H9 (cell line): ENCODE results near the gene FAM217A. TPM values are rescaled to one million over a fixed set of nuclear protein-coding genes. Genes with fewer than 3 reads are reported as not detected.
A peak's percentile ranks its signal among the peaks of the same experiment; 100 is the strongest.

Source experiments
- DNase-seq: peaks from one replicate; pipeline ENCODE4 v3.0.0-alpha.2; 2017
- H2AFZ ChIP-seq: one replicate; pipeline ENCODE4 v1.6.1; 2013; ENCODE audit warnings: mild to moderate bottlenecking, low read length, control low read depth, moderate library complexity
- H2AK5ac ChIP-seq: 2 replicates; pipeline ENCODE4 v1.6.1; 2013; ENCODE audit warnings: low read length, control low read depth, mixed read lengths; ENCODE audit not compliant: insufficient read length
- H2BK120ac ChIP-seq: one replicate; pipeline ENCODE4 v1.6.1; 2013; ENCODE audit warnings: low read depth, mild to moderate bottlenecking, low read length, control low read depth, inconsistent platforms; ENCODE audit not compliant: poor library complexity, severe bottlenecking
- H2BK12ac ChIP-seq: 2 replicates; pipeline ENCODE4 v1.6.1; 2013; ENCODE audit warnings: low read length, control low read depth, mixed read lengths, low read depth; ENCODE audit not compliant: insufficient read length
- H2BK15ac ChIP-seq: 2 replicates; pipeline ENCODE4 v1.6.1; 2013; ENCODE audit warnings: low read depth, low read length, control low read depth
- H2BK20ac ChIP-seq: one replicate; pipeline ENCODE4 v1.6.1; 2013; ENCODE audit warnings: low read depth, mild to moderate bottlenecking, low read length, control low read depth, inconsistent platforms; ENCODE audit not compliant: poor library complexity, severe bottlenecking
- H2BK5ac ChIP-seq: 2 replicates; pipeline ENCODE4 v1.6.1; 2013; ENCODE audit warnings: low read length, control low read depth, mixed read lengths; ENCODE audit not compliant: insufficient read length
- H3K14ac ChIP-seq: 2 replicates; pipeline ENCODE4 v1.6.1; 2013; ENCODE audit warnings: low read length, control low read depth; ENCODE audit not compliant: insufficient read depth
- H3K18ac ChIP-seq: 2 replicates; pipeline ENCODE4 v1.6.1; 2013; ENCODE audit warnings: low read depth, mild to moderate bottlenecking, mixed read lengths, low read length, control low read depth; ENCODE audit not compliant: insufficient read length
- H3K23ac ChIP-seq: 2 replicates; pipeline ENCODE4 v1.6.1; 2013; ENCODE audit warnings: low read length, control low read depth, mixed read lengths, low read depth; ENCODE audit not compliant: insufficient read length
- H3K23me2 ChIP-seq: 2 replicates; pipeline ENCODE4 v1.6.1; 2013; ENCODE audit warnings: low read depth, mild to moderate bottlenecking, mixed read lengths, low read length, control low read depth; ENCODE audit not compliant: insufficient read length, poor library complexity, severe bottlenecking
- H3K27ac ChIP-seq: 2 replicates; pipeline ENCODE4 v1.5.1; 2013; ENCODE audit warnings: low read length, control low read depth, mixed read lengths, low read depth; ENCODE audit not compliant: insufficient read length
- H3K27me3 ChIP-seq: 2 replicates; pipeline ENCODE4 v1.6.1; 2013; ENCODE audit warnings: low read length, control low read depth, inconsistent platforms; ENCODE audit not compliant: insufficient read depth
- H3K4ac ChIP-seq: 2 replicates; pipeline ENCODE4 v1.6.1; 2013; ENCODE audit warnings: low read depth, mild to moderate bottlenecking, control low read depth, inconsistent platforms, low read length, moderate library complexity
- H3K4me1 ChIP-seq: 2 replicates; pipeline ENCODE4 v1.6.1; 2013; ENCODE audit warnings: low read length, control low read depth, inconsistent platforms; ENCODE audit not compliant: insufficient read depth
- H3K4me2 ChIP-seq: 2 replicates; pipeline ENCODE4 v1.6.1; 2013; ENCODE audit warnings: low read length, control low read depth, mixed read lengths; ENCODE audit not compliant: insufficient read length, insufficient read depth
- H3K56ac ChIP-seq: 2 replicates; pipeline ENCODE4 v1.6.1; 2013; ENCODE audit warnings: low read depth, mild to moderate bottlenecking, mixed read lengths, low read length, control low read depth; ENCODE audit not compliant: insufficient read length
- H3K79me1 ChIP-seq: 2 replicates; pipeline ENCODE4 v1.6.1; 2013; ENCODE audit warnings: low read depth, mild to moderate bottlenecking, moderate library complexity, low read length, control low read depth, inconsistent platforms; ENCODE audit not compliant: insufficient read depth, poor library complexity, severe bottlenecking
- H3K79me2 ChIP-seq: 2 replicates; pipeline ENCODE4 v1.6.1; 2013; ENCODE audit warnings: low read length, control low read depth, inconsistent platforms; ENCODE audit not compliant: insufficient read depth
- H3K9ac ChIP-seq: 2 replicates; pipeline ENCODE4 v1.6.1; 2013; ENCODE audit warnings: low read length, control low read depth, mixed read lengths; ENCODE audit not compliant: insufficient read length; ENCODE audit errors: extremely low read depth
- H3K9me3 ChIP-seq: one replicate; pipeline ENCODE4 v1.6.1; 2013; ENCODE audit warnings: low read depth, low read length, inconsistent platforms; ENCODE audit not compliant: control insufficient read depth
- H3T11ph ChIP-seq: one replicate; pipeline ENCODE4 v1.6.1; 2013; ENCODE audit warnings: mild to moderate bottlenecking, low read length, control low read depth, inconsistent platforms
- H4K20me1 ChIP-seq: one replicate; pipeline ENCODE4 v1.6.1; 2013; ENCODE audit not compliant: control insufficient read depth, insufficient read length, insufficient read depth
- H4K5ac ChIP-seq: 2 replicates; pipeline ENCODE4 v1.6.1; 2013; ENCODE audit warnings: low read depth, mild to moderate bottlenecking, mixed read lengths, low read length, control low read depth; ENCODE audit not compliant: insufficient read length
- H4K8ac ChIP-seq: replicated peaks from 2 replicates; pipeline ENCODE4 v1.6.1; 2013; ENCODE audit warnings: low read length, control low read depth, mixed read lengths, low read depth; ENCODE audit not compliant: insufficient read length
- H4K91ac ChIP-seq: 2 replicates; pipeline ENCODE4 v1.6.1; 2013; ENCODE audit warnings: low read depth, mild to moderate bottlenecking, moderate library complexity, mixed read lengths, low read length, control low read depth; ENCODE audit not compliant: insufficient read length
- H3K27ac Mint-ChIP-seq, 3 experiments: 2 replicates in 2 of 3; 3 replicates in 1 of 3; pipeline ENCODE4 v1.8.0; 2020 to 2021; ENCODE audit warnings: mixed read lengths in 3 of 3, mild to moderate bottlenecking in 1 of 3, moderate library complexity in 1 of 3
- H3K27me3 Mint-ChIP-seq: 2 replicates; pipeline ENCODE4 v1.8.0; 2021; ENCODE audit warnings: low read depth, mild to moderate bottlenecking, moderate library complexity, mixed read lengths
- H3K36me3 Mint-ChIP-seq, 3 experiments: 2 replicates in 2 of 3; 3 replicates in 1 of 3; pipeline ENCODE4 v1.8.0; 2020 to 2021; ENCODE audit warnings: low read depth in 3 of 3, mixed read lengths in 3 of 3; ENCODE audit not compliant: insufficient read depth in 1 of 3
- H3K4me1 Mint-ChIP-seq, 2 experiments: 2 replicates each; pipeline ENCODE4 v1.8.0; 2020; ENCODE audit warnings: mixed read lengths in 2 of 2
- H3K4me3 Mint-ChIP-seq, 2 experiments: 2 replicates in 1 of 2; 3 replicates in 1 of 2; pipeline ENCODE4 v1.8.0; 2020 to 2021; ENCODE audit warnings: mild to moderate bottlenecking in 2 of 2, mixed read lengths in 2 of 2, moderate library complexity in 1 of 2
- H3K9me3 Mint-ChIP-seq, 2 experiments: 2 replicates in 1 of 2; 3 replicates in 1 of 2; pipeline ENCODE4 v1.8.0; 2020; ENCODE audit warnings: mild to moderate bottlenecking in 2 of 2, mixed read lengths in 2 of 2, moderate library complexity in 1 of 2
- total RNA-seq: library from RNA; stranded (reverse); gene quantifications from 2 replicates; pipeline ENCODE4 v1.2.1, GENCODE V29; 2021
- TF ChIP-seq, protein P1 (sequence below): fragments of 200-600 bp; sonication (generic); conservative IDR thresholded peaks from 3 replicates; pipeline ENCODE4 v1.8.0; 2021; ENCODE audit warnings: antibody characterized with exemption, mild to moderate bottlenecking

FAM217A gene
- total RNA-seq, 1 experiment from 2014 or later, result not detected

DNA sequence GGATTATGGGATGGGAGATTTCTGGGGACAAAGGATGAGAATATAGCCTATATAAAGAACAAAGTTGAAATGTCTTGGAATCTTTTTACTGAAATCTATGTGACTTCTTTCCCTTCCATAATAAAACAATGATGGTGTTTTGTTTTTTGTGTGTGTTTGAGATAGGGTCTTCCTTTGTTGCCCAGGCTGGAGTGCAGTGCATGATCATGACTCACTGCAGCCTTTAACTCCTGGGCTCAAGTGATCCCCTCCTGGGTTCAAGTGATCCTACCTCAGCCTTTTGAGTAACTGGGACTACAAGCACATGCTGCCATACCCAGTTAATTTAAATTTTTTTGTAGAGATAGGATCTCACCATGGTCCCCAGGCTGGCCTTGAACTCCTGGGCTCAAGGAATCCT, 50.9 kb downstream of the FAM217A start:
- Histone ChIP-seq H2AK5ac (no peak overlapping the region), H3K27ac (no peak overlapping the region), H3K14ac (no peak overlapping the region), H3K23me2 (no peaks in the 10 kb centered on the region), H2BK20ac (no peak overlapping the region), H3K9me3 (no peaks in the 10 kb centered on the region), H4K91ac (no peak overlapping the region), H3K79me1 (peaks cover 10% of the 10 kb centered on the region), H3K4me2 (no peak overlapping the region), H3K56ac (no peak overlapping the region), H2BK5ac (no peak overlapping the region), H4K8ac (no peak overlapping the region), H4K20me1 (no peaks in the 10 kb centered on the region), H2AFZ (no peak overlapping the region), H4K5ac (no peak overlapping the region), H3K23ac (no peak overlapping the region), H3K18ac (no peak overlapping the region), H3K4me1 (no peaks in the 10 kb centered on the region), H3K79me2 (peaks cover 51% of the 10 kb centered on the region; the same call in 1 of the 2 replicates), H2BK120ac (no peak overlapping the region), H3K9ac (no peak overlapping the region), H2BK15ac (no peak overlapping the region), H2BK12ac (no peak overlapping the region), H3K4ac (no peak overlapping the region), H3K27me3 (no peaks in the 10 kb centered on the region), H3T11ph (no peak overlapping the region)
- H3K9me3 Mint-ChIP-seq, result no peaks in the 10 kb centered on the region
- no peak for DNase-seq
- H3K4me3 Mint-ChIP-seq, result no peak overlapping the region
- peaks cover 28 to 50% (median 38%) of the 10 kb centered on the region in 3 experiments; a peak in 6 of 7 replicates for H3K36me3 Mint-ChIP-seq
- peaks cover 21 to 30% of the 10 kb centered on the region in 2 experiments for H3K4me1 Mint-ChIP-seq
- no peaks in the 10 kb centered on the region for H3K27me3 Mint-ChIP-seq
- peak overlapping the region in 1 of 3 experiments; percentile 54; a peak in 1 of 7 replicates for H3K27ac Mint-ChIP-seq
- TF ChIP-seq, protein P1, sequence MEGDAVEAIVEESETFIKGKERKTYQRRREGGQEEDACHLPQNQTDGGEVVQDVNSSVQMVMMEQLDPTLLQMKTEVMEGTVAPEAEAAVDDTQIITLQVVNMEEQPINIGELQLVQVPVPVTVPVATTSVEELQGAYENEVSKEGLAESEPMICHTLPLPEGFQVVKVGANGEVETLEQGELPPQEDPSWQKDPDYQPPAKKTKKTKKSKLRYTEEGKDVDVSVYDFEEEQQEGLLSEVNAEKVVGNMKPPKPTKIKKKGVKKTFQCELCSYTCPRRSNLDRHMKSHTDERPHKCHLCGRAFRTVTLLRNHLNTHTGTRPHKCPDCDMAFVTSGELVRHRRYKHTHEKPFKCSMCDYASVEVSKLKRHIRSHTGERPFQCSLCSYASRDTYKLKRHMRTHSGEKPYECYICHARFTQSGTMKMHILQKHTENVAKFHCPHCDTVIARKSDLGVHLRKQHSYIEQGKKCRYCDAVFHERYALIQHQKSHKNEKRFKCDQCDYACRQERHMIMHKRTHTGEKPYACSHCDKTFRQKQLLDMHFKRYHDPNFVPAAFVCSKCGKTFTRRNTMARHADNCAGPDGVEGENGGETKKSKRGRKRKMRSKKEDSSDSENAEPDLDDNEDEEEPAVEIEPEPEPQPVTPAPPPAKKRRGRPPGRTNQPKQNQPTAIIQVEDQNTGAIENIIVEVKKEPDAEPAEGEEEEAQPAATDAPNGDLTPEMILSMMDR, result no peak
